GM19455 (cell line): ENCODE measurements around the gene ITGB4.

ENCODE experiments used
- ATAC-seq: cut with Tn5 transposase; IDR thresholded peaks from one replicate; pipeline ENCODE4 v1.9.1; 2021; ENCODE audit not compliant: unreplicated experiment

The ITGB4 gene

GRCh38 chr17:75730065-75730464 lies 8.8 kb downstream of the ITGB4 start:
- ATAC-seq: no peak

GRCh38 chr17:75731086-75731715 lies 9.9 kb downstream of the ITGB4 start:
- ATAC-seq: no peak

- no peak for ATAC-seq
These were observed 10.6 kb downstream of the ITGB4 start for GRCh38 chr17:75731716-75732498.

- ATAC-seq: no peak
These were observed 12.2 kb downstream of the ITGB4 start for GRCh38 chr17:75733471-75733870.

- ATAC-seq: no peak
These were observed 13.5 kb downstream of the ITGB4 start for GRCh38 chr17:75734674-75735294.

- ATAC-seq: no peak
These were observed 15.0 kb downstream of the ITGB4 start for GRCh38 chr17:75736173-75736835.

GRCh38 chr17:75737133-75737962 lies 16.1 kb downstream of the ITGB4 start:
- no peak for ATAC-seq

GRCh38 chr17:75738218-75738802 lies 17.1 kb downstream of the ITGB4 start:
- ATAC-seq: no peak

- no peak for ATAC-seq
These were observed 17.9 kb downstream of the ITGB4 start for GRCh38 chr17:75739174-75739573.

GRCh38 chr17:75739801-75740200 lies 18.5 kb downstream of the ITGB4 start:
- no peak for ATAC-seq

GRCh38 chr17:75740215-75740614 lies 19.0 kb downstream of the ITGB4 start:
- ATAC-seq: no peak

GRCh38 chr17:75740631-75741077 lies 19.4 kb downstream of the ITGB4 start:
- no peak for ATAC-seq

- ATAC-seq: no peak
These were observed 21.1 kb downstream of the ITGB4 start for GRCh38 chr17:75742337-75742736.

- no peak for ATAC-seq
These were observed 22.5 kb downstream of the ITGB4 start for GRCh38 chr17:75743625-75744206.

- no peak for ATAC-seq
These were observed 27.4 kb downstream of the ITGB4 start for GRCh38 chr17:75748706-75749105.

- ATAC-seq: no peak
These were observed 28.5 kb downstream of the ITGB4 start for GRCh38 chr17:75749545-75750389.

GRCh38 chr17:75750661-75751423 lies 29.6 kb downstream of the ITGB4 start:
- ATAC-seq: no peak

- ATAC-seq: no peak
These were observed 30.6 kb downstream of the ITGB4 start for GRCh38 chr17:75751676-75752404.
